ENCODE measurements around the gene LIPM. TPM values are rescaled to one million over a fixed set of nuclear protein-coding genes. Genes with fewer than 3 reads are reported as not detected.

Gene LIPM
- not detected in 2 replicates for total RNA-seq (2014; rRNA removed)
- polyA plus RNA-seq (2012): not detected

GRCh38 chr10:88802523-88803285 is at the start of gene LIPM:
Gene LIPM, plus strand, starts transcription at chr10:88802730. Its CDS starts 167 bp downstream, at chr10:88802897.
- no peak for DNase-seq (ENCODE audit: low read depth)

GRCh38 chr10:88754287-88754686 is 48.2 kb upstream of the LIPM start:
- DNase-seq (ENCODE audit: low read depth): peak; percentile 67

- DNase-seq (ENCODE audit: low read depth): no peak
These were observed 46.8 kb upstream of the LIPM start for GRCh38 chr10:88755753-88756152.

- no peak for DNase-seq (ENCODE audit: low read depth)
These were observed 45.9 kb upstream of the LIPM start for GRCh38 chr10:88756660-88757059.

GRCh38 chr10:88759366-88760101 is 43.0 kb upstream of the LIPM start, which contains the start of gene LIPN:
Gene LIPN, plus strand, starts transcription at chr10:88760020. Its CDS starts 1,386 bp downstream, at chr10:88761406.
- DNase-seq (ENCODE audit: low read depth): no peak

- DNase-seq (ENCODE audit: low read depth): no peak
These were observed 39.6 kb upstream of the LIPM start for GRCh38 chr10:88762906-88763305.

- DNase-seq (ENCODE audit: low read depth): no peak
These were observed 39.1 kb upstream of the LIPM start for GRCh38 chr10:88763441-88763840.

GRCh38 chr10:88764110-88764509 is 38.4 kb upstream of the LIPM start:
- no peak for DNase-seq (ENCODE audit: low read depth)

GRCh38 chr10:88765816-88766215 is 36.7 kb upstream of the LIPM start:
- DNase-seq (ENCODE audit: low read depth): no peak

GRCh38 chr10:88769384-88769783 is 33.1 kb upstream of the LIPM start:
- no peak for DNase-seq (ENCODE audit: low read depth)

- no peak for DNase-seq (ENCODE audit: low read depth)
These were observed 21.3 kb upstream of the LIPM start for GRCh38 chr10:88781206-88781605.

- no peak for DNase-seq (ENCODE audit: low read depth)
These were observed 20.3 kb upstream of the LIPM start for GRCh38 chr10:88782222-88782621.

GRCh38 chr10:88783724-88784123 is 18.8 kb upstream of the LIPM start:
- DNase-seq (ENCODE audit: low read depth): peak; percentile 77

GRCh38 chr10:88786032-88786770 is 16.3 kb upstream of the LIPM start:
- DNase-seq (ENCODE audit: low read depth): no peak

GRCh38 chr10:88787463-88787862 is 15.1 kb upstream of the LIPM start:
- DNase-seq (ENCODE audit: low read depth): no peak

GRCh38 chr10:88788924-88789323 is 13.6 kb upstream of the LIPM start:
- DNase-seq (ENCODE audit: low read depth): no peak

- peak; percentile 46 for DNase-seq (ENCODE audit: low read depth)
These were observed 10.6 kb upstream of the LIPM start for GRCh38 chr10:88791924-88792323.

GRCh38 chr10:88792661-88793060 is 9.9 kb upstream of the LIPM start:
- DNase-seq (ENCODE audit: low read depth): peak; percentile 76

- peak; percentile 77 for DNase-seq (ENCODE audit: low read depth)
These were observed 8.7 kb upstream of the LIPM start for GRCh38 chr10:88793712-88794299.

- no peak for DNase-seq (ENCODE audit: low read depth)
These were observed 7.8 kb upstream of the LIPM start for GRCh38 chr10:88794731-88795130.

Measured in LHCN-M2 (cell line).